Head of caudate nucleus (tissue), 42 donors: Measurements from ENCODE around the gene PEA15.
A peak's percentile ranks its signal among the peaks of the same experiment; 100 is the strongest.

Experiments
- DNase-seq, 42 donors: peaks; one replicate each; pipeline versions ENCODE4 v3.0.0 to v3.0.0-alpha.2; 2020 to 2021; ENCODE audit warnings: mixed read lengths in 7 of 42
- intact Hi-C: fragments of 100-400 bp; cut with DNase I; formaldehyde crosslinking; loops from one replicate; pipeline ENCODE4 v1.15.0; 2022

Gene PEA15

GRCh38 chr1:160177231-160177630 is 28.0 kb upstream of the PEA15 start:
- DNase-seq, result no peak
- intact Hi-C loops, result no loop called here

GRCh38 chr1:160177667-160178066 is 27.5 kb upstream of the PEA15 start:
- intact Hi-C loops, result no loop called here
- no peak for DNase-seq

DNA sequence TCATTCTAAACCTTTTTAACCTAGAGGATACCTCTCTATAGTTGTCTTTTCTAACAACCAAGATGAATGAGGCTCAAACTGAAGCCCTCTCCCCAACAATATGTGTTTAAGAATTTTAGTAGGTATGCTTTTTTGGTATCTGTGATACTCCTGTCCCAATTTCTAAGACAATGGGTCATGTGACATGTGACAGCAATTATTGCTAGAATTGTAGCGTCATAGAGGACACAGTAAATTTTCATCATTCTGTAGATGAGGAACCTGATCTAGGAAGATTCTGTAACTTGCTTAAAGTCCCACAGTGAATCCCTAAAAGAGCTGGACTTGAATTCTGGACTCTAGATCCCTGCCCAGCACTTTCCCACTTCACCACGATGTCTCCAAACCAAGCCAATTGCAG is 26.5 kb upstream of the PEA15 start:
- DNase-seq, result no peak
- intact Hi-C loops, result no loop called here

- peak in 23 of 42 donors; percentile 18 to 85 (median 42) for DNase-seq
- intact Hi-C loops, result no loop called here
These were observed 25.8 kb upstream of the PEA15 start for GRCh38 chr1:160179336-160179735.

DNA sequence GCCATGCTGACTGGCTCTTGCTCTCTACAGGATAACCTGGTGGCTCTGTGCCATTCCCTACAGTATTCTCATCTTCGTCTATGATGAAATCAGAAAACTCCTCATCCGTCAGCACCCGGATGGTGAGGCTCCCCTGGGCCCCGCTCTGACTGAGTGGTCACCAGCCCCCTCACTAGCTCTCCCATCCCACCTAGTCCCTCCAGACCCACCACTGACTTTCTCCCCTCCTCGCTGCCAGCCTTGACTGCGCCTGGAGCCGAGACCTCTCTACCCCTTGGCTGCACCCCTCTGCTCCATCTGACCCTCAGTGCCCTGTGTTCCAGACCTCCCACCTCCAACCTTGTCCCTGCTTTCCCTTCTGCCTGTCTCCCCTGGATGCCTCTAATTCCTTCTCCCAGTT is 18.9 kb upstream of the PEA15 start:
- no peak for DNase-seq
- intact Hi-C loops, result no loop called here

GRCh38 chr1:160186729-160187128 is 18.5 kb upstream of the PEA15 start:
- intact Hi-C loops, result no loop called here
- DNase-seq, result no peak

DNA sequence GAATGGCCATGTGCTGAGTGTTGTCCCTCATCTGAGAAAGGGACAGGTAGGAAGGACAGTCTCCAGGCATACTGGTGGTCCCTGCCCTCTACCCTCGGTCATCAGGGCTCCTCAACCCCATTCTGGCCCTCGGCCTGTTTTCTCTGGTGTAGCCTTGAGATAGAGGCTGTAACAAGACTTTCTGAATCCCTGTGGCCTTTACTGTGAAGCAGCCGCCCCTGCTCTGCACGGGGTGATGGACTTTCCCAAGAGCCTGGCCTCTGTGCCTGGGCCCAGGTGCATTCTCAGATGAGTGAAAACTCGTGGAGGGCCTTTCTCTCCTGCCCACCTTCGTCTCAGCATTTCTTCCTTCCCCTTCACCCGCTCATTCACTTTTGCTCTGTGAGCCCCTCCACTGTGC is 17.8 kb upstream of the PEA15 start:
- intact Hi-C loops, result no loop called here
- no peak for DNase-seq

GRCh38 chr1:160188341-160188740 is 16.8 kb upstream of the PEA15 start:
- no peak for DNase-seq
- intact Hi-C loops, result no loop called here

- intact Hi-C loops, result loop anchor here (5.0 kb wide), 1 partner anchor 62 kb away; no protein-coding TSS in a partner anchor
- peak in 13 of 42 donors; percentile 31 to 67 (median 45) for DNase-seq
These were observed 15.2 kb upstream of the PEA15 start, which contains the start of gene CASQ1 for GRCh38 chr1:160189649-160190625. Gene CASQ1, plus strand, starts transcription at chr1:160190575. Its CDS starts 177 bp downstream, at chr1:160190752.

DNA sequence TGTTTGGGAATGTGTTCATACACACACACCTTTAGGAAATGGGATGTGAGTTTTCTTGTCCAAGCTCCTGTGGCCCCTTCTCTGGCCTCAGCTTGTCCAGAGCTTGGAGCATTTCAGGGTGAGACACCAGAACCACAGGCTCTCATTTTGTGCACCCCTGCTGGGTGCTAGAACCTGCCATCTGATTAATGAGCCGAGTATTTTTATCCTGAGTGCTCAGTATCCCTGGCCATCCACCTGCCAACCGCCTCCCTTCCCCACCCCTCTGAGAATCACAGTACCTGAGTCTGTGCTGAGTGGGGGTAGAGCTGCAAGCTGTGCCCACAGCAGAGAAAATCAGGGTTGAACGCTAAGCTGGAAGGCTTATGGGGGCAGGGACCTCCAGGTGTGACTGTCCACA is 13.4 kb upstream of the PEA15 start:
- intact Hi-C loops, result loop anchor here (5.0 kb wide), 1 partner anchor 61 kb away; no protein-coding TSS in a partner anchor
- DNase-seq, result no peak

- intact Hi-C loops, result loop anchor here (5.0 kb wide), 1 partner anchor 60 kb away; no protein-coding TSS in a partner anchor
- DNase-seq, result no peak
These were observed 12.9 kb upstream of the PEA15 start for GRCh38 chr1:160192234-160192633.

GRCh38 chr1:160193091-160193819 is 11.9 kb upstream of the PEA15 start:
- intact Hi-C loops, result loop anchor here (5.0 kb wide), 1 partner anchor 59 kb away; no protein-coding TSS in a partner anchor
- DNase-seq, result peak; percentile 61 to 96 (median 89)

GRCh38 chr1:160193832-160194736 is 11.1 kb upstream of the PEA15 start:
- DNase-seq, result no peak
- intact Hi-C loops, result loop anchor here (5.0 kb wide), 1 partner anchor 58 kb away; no protein-coding TSS in a partner anchor

- DNase-seq, result no peak
- intact Hi-C loops, result loop anchor here (5.0 kb wide), 1 partner anchor 58 kb away; no protein-coding TSS in a partner anchor
These were observed 10.5 kb upstream of the PEA15 start for GRCh38 chr1:160194737-160195059.

DNA sequence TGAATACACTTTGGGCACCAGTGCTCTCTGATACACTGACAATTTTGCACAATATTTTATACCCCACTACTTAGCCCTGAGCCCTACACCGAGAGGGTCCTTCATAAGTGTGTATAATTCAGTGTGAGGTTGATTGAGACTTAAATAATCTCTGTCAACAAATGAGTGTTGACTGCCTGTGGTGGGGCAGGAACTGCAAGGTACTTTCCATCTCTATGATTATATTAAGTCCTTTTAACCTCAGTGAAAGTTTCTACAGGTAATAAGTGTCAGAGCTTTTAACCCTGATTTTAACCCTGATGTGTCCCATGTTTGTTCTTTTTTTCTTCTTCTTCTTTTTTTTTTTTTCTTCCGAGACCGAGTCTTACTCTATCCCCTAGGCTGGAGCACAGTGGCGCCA is 9.0 kb upstream of the PEA15 start:
- intact Hi-C loops, result no loop called here
- DNase-seq, result no peak

DNA sequence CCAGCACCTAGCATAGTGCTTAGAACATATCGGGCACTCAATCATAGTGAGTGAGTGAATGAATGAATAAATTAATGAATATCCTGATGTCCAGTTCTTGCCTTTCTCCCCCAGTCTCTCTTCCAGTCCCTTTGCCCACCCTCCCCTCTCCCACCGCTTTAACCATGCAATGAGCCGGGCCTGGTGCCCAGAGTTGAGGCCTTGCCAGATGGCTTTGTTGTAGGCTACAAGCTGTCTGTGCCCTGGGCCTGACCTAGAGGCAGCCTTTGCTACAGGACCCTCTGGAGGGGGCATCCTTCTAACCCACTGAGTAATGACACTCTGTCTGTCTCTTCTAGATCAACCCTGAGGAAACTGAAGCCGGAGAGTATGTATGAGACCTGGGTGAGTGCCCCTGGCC is 8.0 kb upstream of the PEA15 start:
- intact Hi-C loops, result no loop called here
- peak in 14 of 42 donors; percentile 29 to 64 (median 53) for DNase-seq

DNA sequence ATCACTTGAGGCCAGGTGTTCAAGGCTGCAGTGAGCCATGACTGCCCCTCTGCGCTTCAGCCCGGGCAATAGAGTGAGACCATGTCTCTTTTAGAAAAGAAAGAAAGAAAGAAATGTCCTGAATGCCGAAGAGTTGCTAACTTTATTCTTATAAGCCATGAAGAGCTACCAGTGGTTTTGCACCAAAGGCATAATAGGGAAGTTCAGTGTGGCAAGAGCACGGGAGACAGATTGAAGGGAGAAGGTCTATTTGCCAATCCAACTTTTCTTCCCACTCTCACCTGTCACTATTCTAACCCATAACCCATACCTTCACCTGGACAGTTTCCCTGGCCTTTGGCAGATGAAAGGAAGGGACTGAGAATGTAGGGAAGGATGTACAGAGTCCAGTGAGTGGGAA is 4.4 kb upstream of the PEA15 start:
- no peak for DNase-seq
- intact Hi-C loops, result no loop called here

DNA sequence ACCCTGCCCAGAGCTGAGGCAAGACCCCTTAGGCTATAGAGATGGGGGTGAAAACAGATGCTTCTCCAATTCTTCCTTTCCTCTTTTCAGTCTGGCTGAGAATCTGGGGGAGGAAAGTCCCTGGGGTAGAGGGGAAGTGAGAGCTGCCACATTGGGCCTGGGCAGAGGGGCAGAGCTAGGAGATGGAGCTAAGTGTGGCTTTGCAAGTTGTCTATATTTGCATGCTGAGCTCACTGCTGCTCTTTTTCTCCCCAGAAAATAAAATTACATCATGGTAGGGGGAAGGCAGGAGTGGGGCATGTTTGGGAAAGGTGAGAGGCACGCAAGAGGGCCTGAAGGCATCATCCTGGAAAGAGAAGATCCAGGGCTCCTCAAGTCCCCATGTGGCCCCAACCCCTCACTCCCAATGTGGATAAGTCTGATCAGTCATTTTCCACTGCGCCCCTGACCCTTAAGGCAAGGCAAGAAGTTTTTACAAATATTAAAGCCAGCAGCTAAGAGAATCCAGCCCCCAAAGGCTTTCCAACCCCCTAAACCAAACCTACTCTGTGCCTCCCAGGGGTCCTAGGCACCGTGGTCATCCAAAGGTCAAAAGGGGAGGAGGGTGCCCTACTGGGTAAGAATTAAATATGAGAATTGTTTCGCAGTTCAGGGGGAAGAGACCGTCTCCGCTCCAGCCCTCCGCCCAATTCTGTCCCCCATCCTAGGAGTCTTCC is 500 bp upstream of the PEA15 start:
- DNase-seq, result peak in 7 of 42 donors; percentile 23 to 53 (median 32)
- intact Hi-C loops, result loop anchor here (5.0 kb wide), 1 partner anchor 107 kb away; the partner anchor contains the start of gene IGSF8
